HCT116 (cell line): ENCODE data around the gene SEMA4B. TPM values are rescaled to one million over a fixed set of nuclear protein-coding genes. Genes with fewer than 3 reads are reported as not detected.

ENCODE experiments used
- ATAC-seq: fragments of 200-7000 bp; cut with Tn5 transposase; 2 replicates; pipeline ENCODE4 v1.9.1; 2020; ENCODE audit warnings: mild to moderate bottlenecking, moderate library complexity
- BruUV-seq: library from RNA; stranded (reverse); fragments of 400-500 nt; replicated peaks from 2 replicates; lab custom pipeline; 2021; lab: Mats Ljungman, UMichigan
- CTCF ChIA-PET: fragments of 300-600 bp; sonication (Branson Sonifier 250); formaldehyde crosslinking; loops from one replicate; lab custom pipeline; 2021; ENCODE audit warnings: antibody characterized with exemption; lab: Charles Lee
- POLR2A ChIA-PET: fragments of 300-600, 350-600 bp; sonication (Branson Sonifier 250); formaldehyde crosslinking; loops from one replicate; lab custom pipeline; 2021; ENCODE audit warnings: antibody characterized with exemption; lab: Charles Lee
- RAD21 ChIA-PET, 2 experiments: fragments of 300-600 bp; sonication (Branson Sonifier 250); formaldehyde crosslinking; loops; one replicate each; lab custom pipeline; 2023; ENCODE audit warnings: low total read pairs in 2 of 2; ENCODE audit not compliant: uncharacterized antibody in 2 of 2, unreplicated experiment in 2 of 2, low non-redundant PET in 1 of 2; lab: Charles Lee
- DNase-seq: peaks from one replicate; pipeline ENCODE4 v3.0.0-alpha.2; 2010; ENCODE audit warnings: low read depth, low spot score
- H2AFZ ChIP-seq: fragments of 200-600 bp; shearing (Covaris generic), sonication (generic); 2 replicates; pipeline ENCODE4 v1.6.1; 2017; ENCODE audit warnings: low read depth, mixed run types, mixed read lengths, antibody characterized with exemption, low read length; ENCODE audit not compliant: poor library complexity, severe bottlenecking
- H3K27ac ChIP-seq: 2 replicates; pipeline ENCODE4 v1.5.1; 2012; ENCODE audit warnings: low read depth, low read length
- H3K27me3 ChIP-seq: fragments of 200-600 bp; sonication (generic); 2 replicates; pipeline ENCODE4 v1.6.1; 2016; ENCODE audit warnings: mixed run types, low read length, mixed read lengths; ENCODE audit not compliant: insufficient read depth
- H3K36me3 ChIP-seq, 2 experiments: fragments of 200-500 bp in 1 of 2; fragments of 200-600 bp in 1 of 2; sonication (Bioruptor generic) in 1 of 2; sonication (generic) in 1 of 2; 2 replicates each; pipeline versions ENCODE4 v1.5.1 to v1.6.1; 2014 to 2016; ENCODE audit warnings: low read length in 2 of 2, inconsistent platforms in 1 of 2, mixed read lengths in 1 of 2, mixed run types in 1 of 2; ENCODE audit not compliant: insufficient read depth in 2 of 2, control insufficient read depth in 1 of 2
- H3K4me1 ChIP-seq, 2 experiments: fragments of 200-600 bp in 1 of 2; sonication (generic) in 1 of 2; 2 replicates each; pipeline versions ENCODE4 v1.5.1 to v1.6.1; 2012 to 2017; ENCODE audit warnings: low read length in 2 of 2, inconsistent platforms in 1 of 2, mild to moderate bottlenecking in 1 of 2, mixed read lengths in 1 of 2, mixed run types in 1 of 2, moderate library complexity in 1 of 2; ENCODE audit not compliant: insufficient read depth in 2 of 2, control insufficient read depth in 1 of 2
- H3K4me2 ChIP-seq: fragments of 200-600 bp; sonication (generic); 2 replicates; pipeline ENCODE4 v1.6.1; 2017; ENCODE audit warnings: mixed run types, low read length, mixed read lengths
- H3K4me3 ChIP-seq, 2 experiments: fragments of 200-600 bp in 1 of 2; sonication (generic) in 1 of 2; replicated peaks in 1 of 2; 2 replicates each; pipeline ENCODE4 v1.5.1; 2011 to 2016; ENCODE audit warnings: low read length in 2 of 2, control low read depth in 1 of 2, low read depth in 1 of 2, mild to moderate bottlenecking in 1 of 2, mixed read lengths in 1 of 2, mixed run types in 1 of 2
- H3K79me2 ChIP-seq: fragments of 200-600 bp; sonication (generic); 2 replicates; pipeline ENCODE4 v1.6.1; 2017; ENCODE audit warnings: mild to moderate bottlenecking, mixed run types, low read length, moderate library complexity, mixed read lengths; ENCODE audit not compliant: insufficient read depth
- H3K9ac ChIP-seq: fragments of 200-600 bp; sonication (generic); 2 replicates; pipeline ENCODE4 v1.6.1; 2016; ENCODE audit warnings: low read length, mixed read lengths
- H3K9me2 ChIP-seq: fragments of 200-600 bp; sonication (generic), shearing (Covaris generic); 2 replicates; pipeline ENCODE4 v1.6.1; 2017; ENCODE audit warnings: mixed run types, mild to moderate bottlenecking, moderate library complexity; ENCODE audit not compliant: insufficient read depth
- H3K9me3 ChIP-seq, 2 experiments: fragments of 200-500 bp in 1 of 2; fragments of 200-600 bp in 1 of 2; sonication (Bioruptor generic) in 1 of 2; sonication (generic) in 1 of 2; 2 replicates each; pipeline ENCODE4 v1.6.1; 2014 to 2017; ENCODE audit warnings: low read length in 2 of 2, mixed read lengths in 2 of 2, inconsistent platforms in 1 of 2, low read depth in 1 of 2, mild to moderate bottlenecking in 1 of 2, mixed run types in 1 of 2, moderate library complexity in 1 of 2; ENCODE audit not compliant: control insufficient read depth in 1 of 2, insufficient read depth in 1 of 2
- H4K20me1 ChIP-seq: fragments of 200-600 bp; sonication (generic), shearing (Covaris generic); 2 replicates; pipeline ENCODE4 v1.6.1; 2017; ENCODE audit warnings: mixed run types, mild to moderate bottlenecking, moderate library complexity; ENCODE audit not compliant: insufficient read depth
- ELF1 ChIP-seq: IDR thresholded peaks from 2 replicates; pipeline ENCODE4 v1.6.1; 2012; ENCODE audit warnings: low read depth, borderline replicate concordance
- JUND ChIP-seq: IDR thresholded peaks from 2 replicates; pipeline ENCODE4 v1.6.1; 2012
- POLR2A ChIP-seq: IDR thresholded peaks from 2 replicates; pipeline ENCODE4 v1.7.0; 2011; ENCODE audit warnings: borderline replicate concordance; ENCODE audit not compliant: insufficient read depth, insufficient read length; ENCODE audit errors: extremely low read depth
- POLR2AphosphoS5 ChIP-seq: IDR thresholded peaks from 2 replicates; pipeline ENCODE4 v1.6.1; 2011; ENCODE audit warnings: mild to moderate bottlenecking, low read depth, low read length, moderate library complexity
- SIN3A ChIP-seq: IDR thresholded peaks from 2 replicates; pipeline ENCODE4 v1.6.1; 2012; ENCODE audit warnings: low read depth
- SP1 ChIP-seq: IDR thresholded peaks from 2 replicates; pipeline ENCODE4 v1.6.1; 2012; ENCODE audit warnings: low read depth
- TCF7L2 ChIP-seq: IDR thresholded peaks from 2 replicates; pipeline ENCODE4 v1.7.0; 2011; ENCODE audit warnings: borderline replicate concordance, inconsistent platforms; ENCODE audit not compliant: insufficient read depth, insufficient read length; ENCODE audit errors: extremely low read depth
- YY1 ChIP-seq: IDR thresholded peaks from 2 replicates; pipeline ENCODE4 v1.6.1; 2011; ENCODE audit warnings: low read length, low read depth, moderate library complexity, mild to moderate bottlenecking; ENCODE audit not compliant: insufficient replicate concordance; ENCODE audit errors: extremely low read depth
- ZFX ChIP-seq: fragments of 450-650 bp; IDR thresholded peaks from 2 replicates; pipeline ENCODE4 v1.6.1; 2017
- intact Hi-C: fragments of 100-400 bp; cut with micrococcal nuclease; formaldehyde crosslinking; loops from 2 replicates; pipeline ENCODE4 v1.10.0; 2022
- total RNA-seq: library from RNA; stranded (reverse); gene quantifications from one replicate; pipeline ENCODE4 v1.2.1, GENCODE V29; 2021; ENCODE audit not compliant: unreplicated experiment
- TF ChIP-seq, protein P1 (sequence below): IDR thresholded peaks from 2 replicates; pipeline ENCODE4 v1.6.1; 2012
- TF ChIP-seq, protein P2 (sequence below): IDR thresholded peaks from 2 replicates; pipeline ENCODE4 v1.6.1; 2012
- TF ChIP-seq, protein P3 (sequence below): IDR thresholded peaks from 2 replicates; pipeline ENCODE4 v1.6.1; 2011; ENCODE audit warnings: mild to moderate bottlenecking, low read length, moderate library complexity; ENCODE audit not compliant: insufficient replicate concordance; ENCODE audit errors: extremely low read depth

SEMA4B gene
- total RNA-seq, 1 experiment from 2014 or later: 98.6 TPM

GRCh38 chr15:90265271-90266060 is 64.3 kb downstream of the SEMA4B start, which contains the start of gene NGRN:
TSS of gene NGRN (plus strand) at chr15:90265672. CDS start at chr15:90265713, 41 bp downstream.
- Histone ChIP-seq H3K9me3 (no peaks in the 10 kb centered on the region), H3K79me2 (peaks cover 58% of the 10 kb centered on the region), H3K9ac (peak within 1 kb of the TSS; percentile 77), H3K9me2 (no peaks in the 10 kb centered on the region), H3K4me3 (peak within 1 kb of the TSS; percentile 74 to 96), H3K4me1 (peaks cover 16 to 45% of the 10 kb centered on the region in 2 experiments), H3K36me3 (peaks cover 10 to 23% of the 10 kb centered on the region in 2 experiments), H3K4me2 (peak within 1 kb of the TSS; percentile 94), H3K27ac (peak within 1 kb of the TSS; percentile 78), H4K20me1 (no peaks in the 10 kb centered on the region), H2AFZ (peak within 1 kb of the TSS; percentile 63), H3K27me3 (no peaks in the 10 kb centered on the region)
- ChIA-PET RAD21 (no interaction called here), POLR2A (interaction anchor here (0.7 kb wide), 2 partner anchors 15 to 561 kb away, joined by 4 read pairs; no protein-coding TSS in a partner anchor), CTCF (no interaction called here)
- no TSS peak for BruUV-seq
- TF ChIP-seq SIN3A: peak; percentile 91
- TF ChIP-seq ZFX: peak; percentile 95
- TF ChIP-seq POLR2A: peak; percentile 79
- no peak; the same call in 1 of the 2 replicates for TF ChIP-seq ELF1
- no peak for TF ChIP-seq JUND
- TF ChIP-seq POLR2AphosphoS5: peak; percentile 98
- TF ChIP-seq, protein P1, sequence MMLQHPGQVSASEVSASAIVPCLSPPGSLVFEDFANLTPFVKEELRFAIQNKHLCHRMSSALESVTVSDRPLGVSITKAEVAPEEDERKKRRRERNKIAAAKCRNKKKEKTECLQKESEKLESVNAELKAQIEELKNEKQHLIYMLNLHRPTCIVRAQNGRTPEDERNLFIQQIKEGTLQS: no peak
- peak; percentile 83 for TF ChIP-seq YY1
- TF ChIP-seq, protein P2, sequence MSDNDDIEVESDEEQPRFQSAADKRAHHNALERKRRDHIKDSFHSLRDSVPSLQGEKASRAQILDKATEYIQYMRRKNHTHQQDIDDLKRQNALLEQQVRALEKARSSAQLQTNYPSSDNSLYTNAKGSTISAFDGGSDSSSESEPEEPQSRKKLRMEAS: peak; percentile 87
- TF ChIP-seq SP1: peak; percentile 55
- TF ChIP-seq TCF7L2: peak; percentile 42
- TF ChIP-seq, protein P3, sequence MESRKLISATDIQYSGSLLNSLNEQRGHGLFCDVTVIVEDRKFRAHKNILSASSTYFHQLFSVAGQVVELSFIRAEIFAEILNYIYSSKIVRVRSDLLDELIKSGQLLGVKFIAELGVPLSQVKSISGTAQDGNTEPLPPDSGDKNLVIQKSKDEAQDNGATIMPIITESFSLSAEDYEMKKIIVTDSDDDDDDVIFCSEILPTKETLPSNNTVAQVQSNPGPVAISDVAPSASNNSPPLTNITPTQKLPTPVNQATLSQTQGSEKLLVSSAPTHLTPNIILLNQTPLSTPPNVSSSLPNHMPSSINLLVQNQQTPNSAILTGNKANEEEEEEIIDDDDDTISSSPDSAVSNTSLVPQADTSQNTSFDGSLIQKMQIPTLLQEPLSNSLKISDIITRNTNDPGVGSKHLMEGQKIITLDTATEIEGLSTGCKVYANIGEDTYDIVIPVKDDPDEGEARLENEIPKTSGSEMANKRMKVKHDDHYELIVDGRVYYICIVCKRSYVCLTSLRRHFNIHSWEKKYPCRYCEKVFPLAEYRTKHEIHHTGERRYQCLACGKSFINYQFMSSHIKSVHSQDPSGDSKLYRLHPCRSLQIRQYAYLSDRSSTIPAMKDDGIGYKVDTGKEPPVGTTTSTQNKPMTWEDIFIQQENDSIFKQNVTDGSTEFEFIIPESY: peak; percentile 33
- ATAC-seq: peak; percentile 86
- DNase-seq: peak; percentile 81
- intact Hi-C loops: no loop called here
